Epithelial cell of esophagus (primary cell): ENCODE measurements around the gene PRICKLE1.
A peak's percentile ranks its signal among the peaks of the same experiment; 100 is the strongest.

Experiments used
- DNase-seq: peaks from one replicate; pipeline ENCODE4 v3.0.0; 2010; ENCODE audit warnings: low read depth
- H3K4me3 ChIP-seq: 2 replicates; pipeline ENCODE4 v1.5.1; 2011; ENCODE audit warnings: mild to moderate bottlenecking, low read length, control low read depth
- TF ChIP-seq, protein P1 (sequence below): IDR thresholded peaks from 2 replicates; pipeline ENCODE4 v1.5.1; 2011; ENCODE audit warnings: low read depth, mild to moderate bottlenecking, low read length, control low read depth, inconsistent platforms; ENCODE audit not compliant: insufficient read depth; ENCODE audit errors: missing control alignments

PRICKLE1 gene

DNA sequence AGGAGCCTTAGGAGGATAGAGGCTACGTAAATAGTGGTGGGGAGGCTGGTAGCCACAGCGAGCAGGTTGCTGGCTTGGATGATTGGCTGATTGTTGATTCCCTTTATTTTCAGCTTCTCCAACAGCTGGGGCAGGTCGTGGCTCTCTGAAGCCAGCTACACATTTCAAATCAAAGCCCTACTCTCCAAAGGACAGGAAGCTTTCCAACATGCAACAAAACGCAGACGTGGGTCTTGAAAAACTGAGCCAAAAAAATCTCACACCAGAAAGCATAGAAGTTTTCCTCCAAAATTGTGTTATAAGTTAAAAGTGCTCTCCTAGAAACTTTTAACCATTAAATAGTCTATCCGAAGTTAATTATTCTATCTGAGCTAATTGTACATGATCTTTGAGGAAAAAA is 37.6 kb upstream of the PRICKLE1 start:
- TF ChIP-seq, protein P1, sequence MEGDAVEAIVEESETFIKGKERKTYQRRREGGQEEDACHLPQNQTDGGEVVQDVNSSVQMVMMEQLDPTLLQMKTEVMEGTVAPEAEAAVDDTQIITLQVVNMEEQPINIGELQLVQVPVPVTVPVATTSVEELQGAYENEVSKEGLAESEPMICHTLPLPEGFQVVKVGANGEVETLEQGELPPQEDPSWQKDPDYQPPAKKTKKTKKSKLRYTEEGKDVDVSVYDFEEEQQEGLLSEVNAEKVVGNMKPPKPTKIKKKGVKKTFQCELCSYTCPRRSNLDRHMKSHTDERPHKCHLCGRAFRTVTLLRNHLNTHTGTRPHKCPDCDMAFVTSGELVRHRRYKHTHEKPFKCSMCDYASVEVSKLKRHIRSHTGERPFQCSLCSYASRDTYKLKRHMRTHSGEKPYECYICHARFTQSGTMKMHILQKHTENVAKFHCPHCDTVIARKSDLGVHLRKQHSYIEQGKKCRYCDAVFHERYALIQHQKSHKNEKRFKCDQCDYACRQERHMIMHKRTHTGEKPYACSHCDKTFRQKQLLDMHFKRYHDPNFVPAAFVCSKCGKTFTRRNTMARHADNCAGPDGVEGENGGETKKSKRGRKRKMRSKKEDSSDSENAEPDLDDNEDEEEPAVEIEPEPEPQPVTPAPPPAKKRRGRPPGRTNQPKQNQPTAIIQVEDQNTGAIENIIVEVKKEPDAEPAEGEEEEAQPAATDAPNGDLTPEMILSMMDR, result no peak
- no peak overlapping the region for H3K4me3 ChIP-seq

GRCh38 chr12:42625611-42626010 is 36.1 kb upstream of the PRICKLE1 start:
- no peak overlapping the region for H3K4me3 ChIP-seq
- TF ChIP-seq, protein P1, result no peak
- DNase-seq, result no peak

More for the DNA sequence above, 37.6 kb upstream of the PRICKLE1 start:
- no peak for DNase-seq

- TF ChIP-seq, protein P1, result no peak
- no peak overlapping the region for H3K4me3 ChIP-seq
- DNase-seq, result peak; percentile 4
These were observed 28.1 kb upstream of the PRICKLE1 start for GRCh38 chr12:42617622-42618021.

DNA sequence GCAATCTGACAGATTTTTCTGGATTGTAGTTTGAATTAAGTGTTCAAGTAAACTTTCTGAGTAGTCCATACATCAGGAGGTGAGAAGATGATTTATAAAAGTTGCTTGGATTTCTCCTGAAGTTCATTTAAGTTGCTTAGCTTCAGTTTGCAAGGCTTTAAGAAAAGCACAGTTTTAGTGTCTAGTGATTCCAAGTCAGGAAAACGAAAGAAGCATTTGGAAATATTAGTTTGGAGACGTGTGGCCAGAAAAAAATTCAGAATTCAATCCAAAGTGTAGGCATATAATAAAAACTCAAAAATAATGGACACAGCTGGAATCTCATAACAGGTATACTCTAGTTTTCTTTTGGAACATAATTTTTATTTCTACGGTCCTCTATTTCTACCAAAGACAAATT is 25.5 kb upstream of the PRICKLE1 start:
- no peak overlapping the region for H3K4me3 ChIP-seq
- DNase-seq, result no peak
- TF ChIP-seq, protein P1, result no peak

DNA sequence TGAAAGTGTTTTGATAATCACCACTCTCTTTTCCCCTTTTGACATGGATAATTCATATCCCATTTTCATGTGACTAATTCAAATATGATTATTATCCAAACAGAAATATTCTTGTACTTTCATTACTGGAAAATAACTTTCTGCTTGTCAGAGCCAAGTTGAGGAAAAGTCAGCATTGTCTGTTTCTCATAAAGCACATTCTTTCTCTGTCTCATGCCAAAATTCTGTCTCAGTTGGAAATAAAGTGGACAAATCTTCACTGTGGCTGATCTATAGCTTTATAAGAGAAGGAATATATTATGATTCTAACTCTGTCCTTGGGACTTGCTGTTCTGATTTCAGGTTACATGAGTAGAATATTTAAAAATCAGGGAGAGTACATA is 22.7 kb upstream of the PRICKLE1 start:
- no peak for DNase-seq
- TF ChIP-seq, protein P1, result no peak
- no peak overlapping the region for H3K4me3 ChIP-seq

- H3K4me3 ChIP-seq, result no peak overlapping the region
- no peak for DNase-seq
- TF ChIP-seq, protein P1, result no peak
These were observed 22.2 kb upstream of the PRICKLE1 start for GRCh38 chr12:42611571-42612230.

DNA sequence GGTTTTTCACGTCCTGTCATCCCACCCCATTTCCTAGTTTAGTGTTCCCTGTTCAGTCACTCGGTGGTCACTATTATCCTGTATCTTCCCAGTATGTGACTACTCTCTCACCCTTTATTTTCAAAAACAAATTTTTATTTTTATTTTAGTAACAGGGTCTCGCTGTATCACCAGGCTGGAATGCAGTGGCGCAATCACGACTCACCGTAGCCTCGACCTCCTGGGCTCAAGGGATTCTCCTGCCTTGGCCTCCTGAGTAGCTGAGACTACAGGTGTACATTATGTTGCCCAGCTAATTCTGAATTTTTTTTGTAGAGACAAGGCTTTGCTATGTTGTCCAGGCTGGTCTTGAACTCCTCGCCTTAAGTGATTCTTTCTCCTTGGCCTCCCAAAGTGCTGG is 20.1 kb upstream of the PRICKLE1 start:
- DNase-seq, result peak; percentile 30

More for the DNA sequence above, 20.1 kb upstream of the PRICKLE1 start:
- TF ChIP-seq, protein P1, result no peak
- no peak overlapping the region for H3K4me3 ChIP-seq
